Immature natural killer cell (primary cell): ENCODE measurements around the gene UCN. TPM values are rescaled to one million over a fixed set of nuclear protein-coding genes. Genes with fewer than 3 reads are reported as not detected.
"Not testable (repeated sequence)": the region's sequence is repeated elsewhere in the genome, so short reads cannot be mapped to it uniquely, and the experiment has no call there.

Source experiments
- DNase-seq, 3 donors: peaks; one replicate each; pipeline ENCODE4 v3.0.0; 2022; ENCODE audit warnings: mixed read lengths in 1 of 3
- H3K27ac Mint-ChIP-seq, 6 donors: one replicate each; pipeline ENCODE4 v1.8.0; 2020; ENCODE audit warnings: mixed read lengths in 6 of 6, mild to moderate bottlenecking in 5 of 6, inconsistent platforms in 4 of 6, moderate library complexity in 3 of 6
- H3K27me3 Mint-ChIP-seq, 3 donors: one replicate each; pipeline ENCODE4 v1.8.0; 2020 to 2021; ENCODE audit warnings: low read depth in 3 of 3, mild to moderate bottlenecking in 3 of 3, mixed read lengths in 3 of 3, moderate library complexity in 3 of 3, inconsistent platforms in 1 of 3
- H3K36me3 Mint-ChIP-seq, 3 donors: one replicate each; pipeline ENCODE4 v1.8.0; 2020; ENCODE audit warnings: mixed read lengths in 3 of 3, inconsistent platforms in 2 of 3, mild to moderate bottlenecking in 2 of 3
- H3K4me1 Mint-ChIP-seq, 2 donors: one replicate each; pipeline ENCODE4 v1.8.0; 2020; ENCODE audit warnings: inconsistent platforms in 2 of 2, mild to moderate bottlenecking in 2 of 2, mixed read lengths in 2 of 2, moderate library complexity in 1 of 2
- H3K4me3 Mint-ChIP-seq, 5 donors: one replicate each; pipeline ENCODE4 v1.8.0; 2020; ENCODE audit warnings: mild to moderate bottlenecking in 5 of 5, mixed read lengths in 5 of 5, inconsistent platforms in 3 of 5, moderate library complexity in 3 of 5
- H3K9me3 Mint-ChIP-seq, 6 donors: one replicate each; pipeline ENCODE4 v1.8.0; 2020; ENCODE audit warnings: mild to moderate bottlenecking in 6 of 6, mixed read lengths in 6 of 6, inconsistent platforms in 4 of 6, moderate library complexity in 3 of 6
- polyA plus RNA-seq, 3 donors: library from polyadenylated mRNA; unstranded; fragments of 300-500 nt; fragmentation: Illumina TruSeq; gene quantifications; one replicate each; pipeline ENCODE4 v1.2.3, GENCODE V29; 2021

UCN gene
- polyA plus RNA-seq, 3 donors from 2014 or later = 0.66 TPM; not detected in 2

- Mint-ChIP-seq H3K36me3 (no peaks in the 10 kb centered on the region), H3K4me1 (peaks cover 0 to 3% of the 10 kb centered on the region in 2 donors), H3K9me3 (no peaks in the 10 kb centered on the region), H3K27ac (no peak overlapping the region), H3K4me3 (no peak overlapping the region), H3K27me3 (peaks cover 1 to 13% (median 2%) of the 10 kb centered on the region in 3 donors)
- no peak for DNase-seq
Measured at GRCh38 chr2:27291865-27292264, 16.4 kb downstream of the UCN start.

- Mint-ChIP-seq H3K9me3 (no peaks in the 10 kb centered on the region), H3K27ac (no peak overlapping the region), H3K4me3 (peak overlapping the region in 1 of 5 donors; percentile 18), H3K4me1 (peaks cover 0 to 3% of the 10 kb centered on the region in 2 donors), H3K27me3 (peaks cover 1 to 13% (median 3%) of the 10 kb centered on the region in 3 donors), H3K36me3 (no peaks in the 10 kb centered on the region)
- DNase-seq = no peak
Measured at GRCh38 chr2:27290549-27290948, 17.7 kb downstream of the UCN start.

- peaks cover 0 to 3% of the 10 kb centered on the region in 2 donors for H3K4me1 Mint-ChIP-seq
- H3K27me3 Mint-ChIP-seq = peaks cover 1 to 13% (median 5%) of the 10 kb centered on the region in 3 donors
- no peak for DNase-seq
- H3K9me3 Mint-ChIP-seq = no peaks in the 10 kb centered on the region
- H3K4me3 Mint-ChIP-seq = no peak overlapping the region
- H3K27ac Mint-ChIP-seq = no peak overlapping the region
- no peaks in the 10 kb centered on the region for H3K36me3 Mint-ChIP-seq
Measured at GRCh38 chr2:27288610-27289009, 19.6 kb downstream of the UCN start.

- H3K27ac Mint-ChIP-seq = no peak overlapping the region
- no peak overlapping the region for H3K4me3 Mint-ChIP-seq
- no peaks in the 10 kb centered on the region for H3K36me3 Mint-ChIP-seq
- DNase-seq = no peak
- peaks cover 3 to 8% (median 5%) of the 10 kb centered on the region in 3 donors for H3K27me3 Mint-ChIP-seq
- peaks cover 0 to 2% of the 10 kb centered on the region in 2 donors for H3K4me1 Mint-ChIP-seq
- no peaks in the 10 kb centered on the region for H3K9me3 Mint-ChIP-seq
Measured at GRCh38 chr2:27285481-27285880, 22.8 kb downstream of the UCN start.

- H3K27me3 Mint-ChIP-seq = peaks cover 5 to 9% (median 5%) of the 10 kb centered on the region in 3 donors
- no peaks in the 10 kb centered on the region for H3K36me3 Mint-ChIP-seq
- H3K4me3 Mint-ChIP-seq = no peak overlapping the region
- no peak for DNase-seq
- H3K9me3 Mint-ChIP-seq = no peaks in the 10 kb centered on the region
- H3K4me1 Mint-ChIP-seq = no peaks in the 10 kb centered on the region
- H3K27ac Mint-ChIP-seq = no peak overlapping the region
Measured at GRCh38 chr2:27284996-27285395, 23.2 kb downstream of the UCN start.

- H3K4me3 Mint-ChIP-seq = no peak overlapping the region
- H3K27ac Mint-ChIP-seq = no peak overlapping the region
- no peak for DNase-seq
- peaks cover 4 to 12% (median 5%) of the 10 kb centered on the region in 3 donors for H3K27me3 Mint-ChIP-seq
- H3K4me1 Mint-ChIP-seq = no peaks in the 10 kb centered on the region
- no peaks in the 10 kb centered on the region for H3K36me3 Mint-ChIP-seq
- H3K9me3 Mint-ChIP-seq = no peaks in the 10 kb centered on the region
Measured at GRCh38 chr2:27282892-27283291, 25.4 kb downstream of the UCN start.

- H3K36me3 Mint-ChIP-seq = no peaks in the 10 kb centered on the region
- H3K27ac Mint-ChIP-seq = no peak within 1 kb of the TSS
- no peaks in the 10 kb centered on the region for H3K4me1 Mint-ChIP-seq
- DNase-seq = no peak
- H3K4me3 Mint-ChIP-seq = no peak within 1 kb of the TSS
- no peaks in the 10 kb centered on the region for H3K9me3 Mint-ChIP-seq
- peaks cover 4 to 12% (median 4%) of the 10 kb centered on the region in 3 donors for H3K27me3 Mint-ChIP-seq
Measured at GRCh38 chr2:27281855-27282559, 26.2 kb downstream of the UCN start, which contains the start of gene TRIM54. Gene TRIM54 (plus strand): TSS chr2:27282429. CDS start chr2:27282732, 303 bp downstream.

GRCh38 chr2:27281442-27281841, 26.8 kb downstream of the UCN start:
- H3K27me3 Mint-ChIP-seq = peaks cover 4 to 14% (median 4%) of the 10 kb centered on the region in 3 donors
- no peaks in the 10 kb centered on the region for H3K4me1 Mint-ChIP-seq
- H3K4me3 Mint-ChIP-seq = no peak overlapping the region
- no peaks in the 10 kb centered on the region for H3K36me3 Mint-ChIP-seq
- no peaks in the 10 kb centered on the region for H3K9me3 Mint-ChIP-seq
- DNase-seq = no peak
- H3K27ac Mint-ChIP-seq = no peak overlapping the region

GRCh38 chr2:27280826-27281225, 27.4 kb downstream of the UCN start:
- DNase-seq = no peak
- Mint-ChIP-seq H3K27ac (no peak overlapping the region), H3K9me3 (no peaks in the 10 kb centered on the region), H3K36me3 (no peaks in the 10 kb centered on the region), H3K4me3 (no peak overlapping the region), H3K27me3 (peaks cover 4 to 15% (median 4%) of the 10 kb centered on the region in 3 donors), H3K4me1 (no peaks in the 10 kb centered on the region)

GRCh38 chr2:27278010-27278409, 30.2 kb downstream of the UCN start:
- H3K4me3 Mint-ChIP-seq = no peak overlapping the region
- H3K4me1 Mint-ChIP-seq = no peaks in the 10 kb centered on the region
- peaks cover 0 to 1% (median 0%) of the 10 kb centered on the region in 6 donors for H3K9me3 Mint-ChIP-seq
- DNase-seq = no peak
- no peaks in the 10 kb centered on the region for H3K36me3 Mint-ChIP-seq
- H3K27ac Mint-ChIP-seq = no peak overlapping the region
- H3K27me3 Mint-ChIP-seq = peaks cover 4 to 16% (median 4%) of the 10 kb centered on the region in 3 donors

GRCh38 chr2:27275211-27276150, 32.8 kb downstream of the UCN start, which contains the start of gene DNAJC5G:
Gene DNAJC5G (plus strand): TSS chr2:27275433. CDS start chr2:27276729, 1,296 bp downstream.
- no peaks in the 10 kb centered on the region for H3K4me1 Mint-ChIP-seq
- H3K4me3 Mint-ChIP-seq = no peak within 1 kb of the TSS
- H3K9me3 Mint-ChIP-seq = peaks cover 0 to 1% (median 0%) of the 10 kb centered on the region in 6 donors
- no peaks in the 10 kb centered on the region for H3K36me3 Mint-ChIP-seq
- no peak within 1 kb of the TSS for H3K27ac Mint-ChIP-seq
- peaks cover 2 to 13% (median 4%) of the 10 kb centered on the region in 3 donors for H3K27me3 Mint-ChIP-seq
- no peak for DNase-seq

GRCh38 chr2:27272537-27273522, 35.4 kb downstream of the UCN start:
- DNase-seq, H3K36me3 Mint-ChIP-seq, H3K27ac Mint-ChIP-seq, H3K27me3 Mint-ChIP-seq, H3K4me1 Mint-ChIP-seq, H3K4me3 Mint-ChIP-seq, H3K9me3 Mint-ChIP-seq: not testable (repeated sequence)
